Type B pancreatic cell (in vitro differentiated cells): ENCODE measurements around the gene ALOXE3. TPM values are rescaled to one million over a fixed set of nuclear protein-coding genes. Genes with fewer than 3 reads are reported as not detected.

ENCODE experiments used
- DNase-seq: peaks from one replicate; pipeline ENCODE4 v3.0.0; 2021; ENCODE audit warnings: mixed read lengths; ENCODE audit not compliant: unreplicated experiment; ENCODE audit errors: extremely low spot score
- H3K27ac Mint-ChIP-seq: 2 replicates; pipeline ENCODE4 v1.8.0; 2021; ENCODE audit warnings: mild to moderate bottlenecking, mixed read lengths
- H3K27me3 Mint-ChIP-seq: 2 replicates; pipeline ENCODE4 v1.8.0; 2021; ENCODE audit warnings: mixed read lengths
- H3K36me3 Mint-ChIP-seq: 2 replicates; pipeline ENCODE4 v1.8.0; 2021; ENCODE audit warnings: mixed read lengths
- H3K4me1 Mint-ChIP-seq: one replicate; pipeline ENCODE4 v1.8.0; 2021; ENCODE audit warnings: mixed read lengths; ENCODE audit not compliant: unreplicated experiment
- H3K4me3 Mint-ChIP-seq: 2 replicates; pipeline ENCODE4 v1.8.0; 2021; ENCODE audit warnings: mild to moderate bottlenecking, mixed read lengths
- H3K9me3 Mint-ChIP-seq: 2 replicates; pipeline ENCODE4 v1.8.0; 2021; ENCODE audit warnings: mixed read lengths
- total RNA-seq: library from RNA; stranded (reverse); gene quantifications from 2 replicates; pipeline ENCODE4 v1.2.1, GENCODE V29; 2021; ENCODE audit warnings: low replicate concordance
- TF ChIP-seq, protein P1 (sequence below): fragments of 200-600 bp; sonication (generic); conservative IDR thresholded peaks from 2 replicates; pipeline ENCODE4 v1.5.0; 2021; ENCODE audit warnings: antibody characterized with exemption, mild to moderate bottlenecking

ALOXE3 gene
- total RNA-seq, 1 donor from 2014 or later, result not detected

GRCh38 chr17:8057691-8058114, 60.6 kb downstream of the ALOXE3 start:
- Mint-ChIP-seq H3K4me3 (peak overlapping the region; percentile 40), H3K9me3 (no peaks in the 10 kb centered on the region), H3K27me3 (peaks cover 71% of the 10 kb centered on the region), H3K4me1 (peaks cover 17% of the 10 kb centered on the region), H3K36me3 (no peaks in the 10 kb centered on the region), H3K27ac (no peak overlapping the region)
- TF ChIP-seq, protein P1, sequence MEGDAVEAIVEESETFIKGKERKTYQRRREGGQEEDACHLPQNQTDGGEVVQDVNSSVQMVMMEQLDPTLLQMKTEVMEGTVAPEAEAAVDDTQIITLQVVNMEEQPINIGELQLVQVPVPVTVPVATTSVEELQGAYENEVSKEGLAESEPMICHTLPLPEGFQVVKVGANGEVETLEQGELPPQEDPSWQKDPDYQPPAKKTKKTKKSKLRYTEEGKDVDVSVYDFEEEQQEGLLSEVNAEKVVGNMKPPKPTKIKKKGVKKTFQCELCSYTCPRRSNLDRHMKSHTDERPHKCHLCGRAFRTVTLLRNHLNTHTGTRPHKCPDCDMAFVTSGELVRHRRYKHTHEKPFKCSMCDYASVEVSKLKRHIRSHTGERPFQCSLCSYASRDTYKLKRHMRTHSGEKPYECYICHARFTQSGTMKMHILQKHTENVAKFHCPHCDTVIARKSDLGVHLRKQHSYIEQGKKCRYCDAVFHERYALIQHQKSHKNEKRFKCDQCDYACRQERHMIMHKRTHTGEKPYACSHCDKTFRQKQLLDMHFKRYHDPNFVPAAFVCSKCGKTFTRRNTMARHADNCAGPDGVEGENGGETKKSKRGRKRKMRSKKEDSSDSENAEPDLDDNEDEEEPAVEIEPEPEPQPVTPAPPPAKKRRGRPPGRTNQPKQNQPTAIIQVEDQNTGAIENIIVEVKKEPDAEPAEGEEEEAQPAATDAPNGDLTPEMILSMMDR, result peak; percentile 86
- DNase-seq, result peak; percentile 68

DNA sequence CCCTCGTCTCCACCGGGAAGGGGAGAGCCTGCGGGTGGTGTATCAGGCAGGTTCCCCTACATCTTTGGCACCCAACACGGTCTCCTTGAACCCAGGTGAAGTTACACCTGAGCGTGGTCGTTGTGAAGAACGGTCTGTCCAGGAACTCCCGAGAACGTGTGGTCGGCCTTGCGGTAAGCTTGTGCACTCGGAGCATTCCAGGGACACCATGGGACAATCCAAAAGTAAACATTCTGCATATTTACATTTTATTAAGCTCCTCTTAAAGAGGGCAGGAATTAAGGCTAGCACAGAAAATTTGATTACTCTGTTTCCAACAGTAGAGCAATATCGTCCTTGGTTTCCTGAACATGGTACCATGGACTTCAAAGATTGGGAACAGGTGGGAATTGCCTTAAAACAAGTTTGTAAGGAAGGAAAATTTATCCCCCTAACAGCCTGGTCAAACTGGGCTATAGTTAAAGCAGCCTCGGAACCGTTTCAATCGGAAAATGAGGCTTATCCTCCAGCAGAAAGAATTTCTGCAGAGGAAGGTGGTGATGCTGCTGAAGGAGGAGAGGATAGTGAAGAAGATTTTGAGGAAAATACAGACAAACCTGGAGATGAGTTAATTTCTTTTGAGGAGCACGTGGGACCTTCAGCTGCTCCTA, 61.2 kb downstream of the ALOXE3 start:
- DNase-seq, result no peak
- peaks cover 65% of the 10 kb centered on the region for H3K27me3 Mint-ChIP-seq
- no peaks in the 10 kb centered on the region for H3K9me3 Mint-ChIP-seq
- no peaks in the 10 kb centered on the region for H3K36me3 Mint-ChIP-seq
- H3K4me1 Mint-ChIP-seq, result peaks cover 14% of the 10 kb centered on the region
- peak overlapping the region; percentile 35 for H3K4me3 Mint-ChIP-seq
- TF ChIP-seq, protein P1, result no peak
- peak overlapping the region; percentile 27 for H3K27ac Mint-ChIP-seq

- peak overlapping the region; percentile 27 for H3K27ac Mint-ChIP-seq
- peaks cover 63% of the 10 kb centered on the region for H3K27me3 Mint-ChIP-seq
- H3K9me3 Mint-ChIP-seq, result no peaks in the 10 kb centered on the region
- H3K4me1 Mint-ChIP-seq, result peaks cover 14% of the 10 kb centered on the region
- TF ChIP-seq, protein P1, result no peak
- no peak for DNase-seq
- peak overlapping the region; percentile 35 for H3K4me3 Mint-ChIP-seq
- no peaks in the 10 kb centered on the region for H3K36me3 Mint-ChIP-seq
Observed at GRCh38 chr17:8056232-8056975, 61.9 kb downstream of the ALOXE3 start.

- Mint-ChIP-seq H3K27ac (no peak overlapping the region), H3K4me1 (peaks cover 14% of the 10 kb centered on the region), H3K4me3 (no peak overlapping the region), H3K27me3 (peaks cover 59% of the 10 kb centered on the region), H3K9me3 (no peaks in the 10 kb centered on the region), H3K36me3 (no peaks in the 10 kb centered on the region)
- TF ChIP-seq, protein P1, result no peak
- no peak for DNase-seq
Observed at GRCh38 chr17:8055851-8056231, 62.5 kb downstream of the ALOXE3 start.

GRCh38 chr17:8053600-8053999, 64.7 kb downstream of the ALOXE3 start:
- H3K27ac Mint-ChIP-seq, result no peak overlapping the region
- H3K4me3 Mint-ChIP-seq, result no peak overlapping the region
- DNase-seq, result no peak
- no peaks in the 10 kb centered on the region for H3K9me3 Mint-ChIP-seq
- H3K4me1 Mint-ChIP-seq, result peaks cover 10% of the 10 kb centered on the region
- TF ChIP-seq, protein P1, result no peak
- H3K27me3 Mint-ChIP-seq, result peaks cover 48% of the 10 kb centered on the region
- no peaks in the 10 kb centered on the region for H3K36me3 Mint-ChIP-seq
